H1 (cell line): ENCODE results near the gene UBXN11. TPM values are rescaled to one million over a fixed set of nuclear protein-coding genes. Genes with fewer than 3 reads are reported as not detected.

Source experiments
- CTCF ChIA-PET: fragments of 300-600 bp; sonication (Branson Sonifier 250); formaldehyde crosslinking; loops from one replicate; lab custom pipeline; 2021; ENCODE audit not compliant: partially characterized antibody; lab: Charles Lee
- POLR2A ChIA-PET: fragments of 300-600 bp; sonication (Branson Sonifier 250); formaldehyde crosslinking; loops from one replicate; lab custom pipeline; 2021; ENCODE audit warnings: inconsistent platforms; ENCODE audit not compliant: partially characterized antibody; lab: Charles Lee
- DNase-seq, 2 experiments: peaks; one replicate each; pipeline versions ENCODE4 v3.0.0 to v3.0.0-alpha.2; 2010 to 2022; ENCODE audit warnings: low spot score in 2 of 2, low read depth in 1 of 2, mixed read lengths in 1 of 2
- FAIRE-seq: peaks from 2 replicates; lab custom pipeline; 2011; peaks lifted over from hg19 to GRCh38; lab: Jason Lieb, UNC
- H2AFZ ChIP-seq: 2 replicates; pipeline ENCODE4 v1.8.1; 2012; ENCODE audit warnings: low read length, inconsistent platforms
- H2AK5ac ChIP-seq: 2 replicates; pipeline ENCODE4 v1.6.1; 2013; ENCODE audit warnings: low read depth, low read length
- H2BK120ac ChIP-seq: replicated peaks from 2 replicates; pipeline ENCODE3; 2013; ENCODE audit warnings: low read depth, low read length, inconsistent platforms
- H2BK12ac ChIP-seq: 2 replicates; pipeline ENCODE4 v1.6.1; 2013; ENCODE audit warnings: low read depth, low read length
- H2BK15ac ChIP-seq: 2 replicates; pipeline ENCODE4 v1.6.1; 2013; ENCODE audit warnings: low read length
- H2BK20ac ChIP-seq: 2 replicates; pipeline ENCODE4 v1.6.1; 2013; ENCODE audit warnings: low read length
- H2BK5ac ChIP-seq: 2 replicates; pipeline ENCODE4 v1.6.1; 2013; ENCODE audit warnings: low read depth, low read length
- H3K14ac ChIP-seq: 2 replicates; pipeline ENCODE4 v1.6.1; 2013; ENCODE audit warnings: inconsistent platforms; ENCODE audit not compliant: insufficient read length
- H3K18ac ChIP-seq: 2 replicates; pipeline ENCODE4 v1.6.1; 2013; ENCODE audit warnings: low read length; ENCODE audit errors: extremely low read depth
- H3K23ac ChIP-seq: 2 replicates; pipeline ENCODE4 v1.6.1; 2013; ENCODE audit warnings: inconsistent platforms; ENCODE audit not compliant: insufficient read length
- H3K23me2 ChIP-seq: 2 replicates; pipeline ENCODE4 v1.6.1; 2013; ENCODE audit warnings: low read depth, low read length
- H3K27ac ChIP-seq: 2 replicates; pipeline ENCODE4 v1.6.1; 2011; ENCODE audit warnings: low read depth, low read length, inconsistent platforms
- H3K27me3 ChIP-seq, 4 experiments: replicated peaks in 1 of 4; 1 replicate in 1 of 4; 2 replicates in 3 of 4; pipeline versions ENCODE4 v1.6.1 to v1.8.1; 2011 to 2013; ENCODE audit warnings: low read length in 3 of 4, mild to moderate bottlenecking in 3 of 4, inconsistent platforms in 2 of 4, mixed read lengths in 2 of 4, moderate library complexity in 1 of 4; ENCODE audit not compliant: control insufficient read depth in 3 of 4, insufficient read depth in 3 of 4; ENCODE audit errors: extremely low read depth in 1 of 4
- H3K36me3 ChIP-seq, 4 experiments: 2 replicates each; pipeline versions ENCODE4 v1.6.1 to v1.8.1; 2011 to 2013; ENCODE audit warnings: mild to moderate bottlenecking in 4 of 4, low read length in 3 of 4, moderate library complexity in 2 of 4, control low read depth in 1 of 4, inconsistent platforms in 1 of 4; ENCODE audit not compliant: insufficient read depth in 4 of 4, control insufficient read depth in 2 of 4
- H3K4ac ChIP-seq: replicated peaks from 2 replicates; pipeline ENCODE3; 2013; ENCODE audit warnings: low read length, low read depth, mixed read lengths, inconsistent platforms; ENCODE audit not compliant: insufficient read length
- H3K4me1 ChIP-seq, 4 experiments: replicated peaks in 1 of 4; 1 replicate in 1 of 4; 2 replicates in 3 of 4; pipeline versions ENCODE4 v1.6.1 to v1.8.1; 2011 to 2013; ENCODE audit warnings: low read length in 3 of 4, inconsistent platforms in 2 of 4, mixed read lengths in 1 of 4; ENCODE audit not compliant: insufficient read depth in 4 of 4, control insufficient read depth in 3 of 4
- H3K4me2 ChIP-seq, 2 experiments: 2 replicates each; pipeline versions ENCODE4 v1.6.1 to v1.8.1; 2011 to 2013; ENCODE audit warnings: low read depth in 2 of 2, low read length in 2 of 2, control low read depth in 1 of 2, inconsistent platforms in 1 of 2, mild to moderate bottlenecking in 1 of 2; ENCODE audit not compliant: insufficient read depth in 1 of 2
- H3K4me3 ChIP-seq, 4 experiments: fragments of 200-600, 300-600 bp in 1 of 4; sonication (generic), shearing (Covaris generic), sonication (Bioruptor Twin) in 1 of 4; 2 replicates each; pipeline versions ENCODE4 v1.5.1 to v1.8.1; 2011 to 2016; ENCODE audit warnings: low read length in 4 of 4, low read depth in 3 of 4, control low read depth in 2 of 4, inconsistent platforms in 2 of 4, mild to moderate bottlenecking in 2 of 4, mixed read lengths in 1 of 4, moderate library complexity in 1 of 4; ENCODE audit not compliant: insufficient read depth in 2 of 4; ENCODE audit errors: extremely low read depth in 1 of 4
- H3K56ac ChIP-seq: replicated peaks from 2 replicates; pipeline ENCODE3; 2013; ENCODE audit warnings: low read depth, mild to moderate bottlenecking, mixed read lengths, low read length, inconsistent platforms; ENCODE audit not compliant: insufficient read length
- H3K79me1 ChIP-seq: 2 replicates; pipeline ENCODE4 v1.6.1; 2013; ENCODE audit warnings: low read depth, low read length, control low read depth
- H3K79me2 ChIP-seq, 2 experiments: 2 replicates each; pipeline versions ENCODE4 v1.6.1 to v1.8.1; 2012 to 2013; ENCODE audit warnings: low read length in 2 of 2, mild to moderate bottlenecking in 2 of 2, inconsistent platforms in 1 of 2; ENCODE audit not compliant: insufficient read depth in 2 of 2, control insufficient read depth in 1 of 2
- H3K9ac ChIP-seq, 4 experiments: replicated peaks in 1 of 4; 1 replicate in 1 of 4; 2 replicates in 3 of 4; pipeline versions ENCODE4 v1.6.1 to v1.8.1; 2011 to 2013; ENCODE audit warnings: low read depth in 3 of 4, low read length in 3 of 4, control low read depth in 2 of 4, mild to moderate bottlenecking in 2 of 4, moderate library complexity in 2 of 4, inconsistent platforms in 1 of 4; ENCODE audit errors: extremely low read depth in 1 of 4
- H3K9me3 ChIP-seq, 2 experiments: 2 replicates each; pipeline versions ENCODE4 v1.6.1 to v1.8.1; 2012 to 2013; ENCODE audit warnings: mild to moderate bottlenecking in 2 of 2, moderate library complexity in 2 of 2, control low read depth in 1 of 2, inconsistent platforms in 1 of 2, low read depth in 1 of 2, low read length in 1 of 2, mixed read lengths in 1 of 2; ENCODE audit not compliant: insufficient read depth in 2 of 2
- H4K20me1 ChIP-seq, 2 experiments: replicated peaks in 1 of 2; 2 replicates each; pipeline versions ENCODE3 to v1.8.1; 2011 to 2013; ENCODE audit warnings: inconsistent platforms in 2 of 2, low read length in 2 of 2, mild to moderate bottlenecking in 1 of 2; ENCODE audit not compliant: insufficient read depth in 2 of 2, control insufficient read depth in 1 of 2
- H4K5ac ChIP-seq: 2 replicates; pipeline ENCODE4 v1.6.1; 2013; ENCODE audit warnings: low read length, low read depth, mixed read lengths, inconsistent platforms; ENCODE audit not compliant: insufficient read length
- H4K8ac ChIP-seq: 2 replicates; pipeline ENCODE4 v1.8.0; 2013; ENCODE audit warnings: mild to moderate bottlenecking, moderate library complexity, low read length, inconsistent platforms; ENCODE audit not compliant: insufficient read depth; ENCODE audit errors: extremely low read depth
- H4K91ac ChIP-seq: replicated peaks from 2 replicates; pipeline ENCODE3; 2013; ENCODE audit warnings: low read length, mixed read lengths, inconsistent platforms; ENCODE audit not compliant: insufficient read length
- BCL11A ChIP-seq, 2 experiments: IDR thresholded peaks; one replicate each; pipeline ENCODE4 v1.6.1; 2011; ENCODE audit warnings: low read depth in 2 of 2, low read length in 2 of 2, mild to moderate bottlenecking in 2 of 2
- CBX5 ChIP-seq: fragments of 300-800, 300-1000 bp; sonication (generic); IDR thresholded peaks from 2 replicates; pipeline ENCODE4 v1.7.1; 2016; ENCODE audit warnings: antibody characterized with exemption, low read length, low read depth
- POLR2A ChIP-seq, 2 experiments: IDR thresholded peaks; 1 replicate in 1 of 2; 2 replicates in 1 of 2; pipeline ENCODE4 v1.6.1; 2011; ENCODE audit warnings: low read depth in 2 of 2, low read length in 2 of 2, mild to moderate bottlenecking in 2 of 2; ENCODE audit errors: control extremely low read depth in 1 of 2
- RAD21 ChIP-seq, 2 experiments: IDR thresholded peaks in 1 of 2; conservative IDR thresholded peaks in 1 of 2; 2 replicates each; pipeline ENCODE4 v1.6.1; 2011; ENCODE audit warnings: low read depth in 2 of 2, low read length in 2 of 2, improper control_type of control experiment in 1 of 2, inconsistent platforms in 1 of 2, mild to moderate bottlenecking in 1 of 2, moderate library complexity in 1 of 2
- RXRA ChIP-seq: IDR thresholded peaks from 2 replicates; pipeline ENCODE4 v1.6.1; 2011; ENCODE audit warnings: low read depth, mild to moderate bottlenecking, low read length, moderate library complexity; ENCODE audit not compliant: insufficient read depth
- SAP30 ChIP-seq: fragments of 300-600 bp; sonication (generic); IDR thresholded peaks from 2 replicates; pipeline ENCODE4 v1.7.1; 2012; ENCODE audit warnings: low read length, moderate library complexity, mild to moderate bottlenecking, inconsistent platforms; ENCODE audit not compliant: insufficient read depth, insufficient replicate concordance
- WGBS, 2 experiments: shearing (Covaris generic) in 1 of 2; methylation state at CpG; one replicate each; pipeline versions ENCODE4 v1.1.6 to v1.1.7; 2013 to 2015; ENCODE audit warnings: low lambda C conversion rate in 2 of 2, mixed read lengths in 2 of 2, inconsistent platforms in 1 of 2, low coverage in 1 of 2, missing lambda C conversion rate in 1 of 2; ENCODE audit not compliant: insufficient replicate concordance in 2 of 2, insufficient coverage in 1 of 2, insufficient read length in 1 of 2; ENCODE audit errors: extremely low coverage in 1 of 2, missing lambda C conversion rate in 1 of 2; 5-methylcytosine and 5-hydroxymethylcytosine counted together
- polyA plus RNA-seq, 7 experiments: library from polyadenylated mRNA; depleted of rRNA in 3 of 7; stranded (reverse) in 5 of 7; unstranded in 2 of 7; fragments of >200 nt in 5 of 7; fragments of 200-250 nt in 2 of 7; gene quantifications; 1 replicate in 5 of 7; 2 replicates in 1 of 7; 4 replicates in 1 of 7; pipeline versions ENCODE4 v1.2.1 to v1.2.3, GENCODE V29; 2011 to 2013; ENCODE audit warnings: missing spikeins in 2 of 7, mixed read lengths in 2 of 7
- total RNA-seq: library from RNA; stranded (reverse); fragmentation: NEBNext Ultra II Directional; extraction: Animal tissue kit (Norgen Biotek cat#: 25700); gene quantifications from 2 replicates; pipeline ENCODE4 v1.2.1, GENCODE V29; 2021

Gene UBXN11
- total and polyA plus RNA-seq, 2 of the 8 experiments (the other 6 are each of a cell fraction or from before 2014, with no cell fraction given) = 6.3 to 10.4 TPM

GRCh38 chr1:26252718-26253117, 53.7 kb downstream of the UBXN11 start:
- Histone ChIP-seq H2BK5ac (no peak overlapping the region), H3K23ac (no peak overlapping the region), H3K4me1 (no peaks in the 10 kb centered on the region), H3K27me3 (no peaks in the 10 kb centered on the region), H3K14ac (no peak overlapping the region), H2AFZ (no peak overlapping the region), H2BK120ac (no peak overlapping the region), H3K18ac (no peak overlapping the region), H3K4me3 (no peak overlapping the region), H4K91ac (no peak overlapping the region), H3K79me2 (peaks cover 0 to 5% of the 10 kb centered on the region in 2 experiments; a peak in 1 of 4 replicates), H2BK15ac (no peak overlapping the region), H3K9ac (no peak overlapping the region), H2BK20ac (no peak overlapping the region), H3K23me2 (no peaks in the 10 kb centered on the region), H3K79me1 (no peaks in the 10 kb centered on the region), H3K56ac (no peak overlapping the region), H3K27ac (no peak overlapping the region), H2BK12ac (no peak overlapping the region), H3K4me2 (no peak overlapping the region), H4K8ac (no peak overlapping the region), H4K20me1 (peaks cover 0 to 2% of the 10 kb centered on the region in 2 experiments), H3K9me3 (peaks cover 0 to 3% of the 10 kb centered on the region in 2 experiments; a peak in 1 of 4 replicates), H4K5ac (no peak overlapping the region), H3K36me3 (peaks cover 15 to 49% (median 30%) of the 10 kb centered on the region in 4 experiments), H3K4ac (no peak overlapping the region), H2AK5ac (no peak overlapping the region)
- no peak for DNase-seq
- 79% methylated on average over 7 of the region's 7 CpGs; no CpG with 5 or more reads in 1 of the 2 experiments for WGBS, 2 experiments
- CTCF ChIA-PET = interaction anchor here (1.0 kb wide), 1 partner anchor 33 kb away, joined by 6 read pairs; no protein-coding TSS in a partner anchor
- no peak for FAIRE-seq
- POLR2A ChIA-PET = no interaction called here
- TF ChIP-seq CBX5 (no peak), BCL11A (IDR thresholded peaks at IDR 0.05; ENCODE audit: low read depth in 2 of 2, low read length in 2 of 2) (no peak), POLR2A (IDR thresholded peaks at IDR 0.05; ENCODE audit: control extremely low read depth in 1 of 2, low read depth in 2 of 2, low read length in 2 of 2) (no peak), SAP30 (no peak), RAD21 (IDR thresholded peaks at IDR 0.05 in 1 of 2, conservative IDR thresholded peaks at IDR 0.05 in 1 of 2; ENCODE audit: low read depth in 2 of 2, low read length in 2 of 2) (no peak), RXRA (no peak)
